Neutrophil (primary cell): ENCODE data around the gene GORAB.

Experiments
- H3K27ac ChIP-seq: fragments of 200-600 bp; sonication (generic); 2 replicates; pipeline ENCODE4 v1.5.1; 2016; ENCODE audit warnings: mild to moderate bottlenecking, moderate library complexity
- H3K27me3 ChIP-seq: fragments of 200-600 bp; sonication (generic); 2 replicates; pipeline ENCODE4 v1.6.0; 2016; ENCODE audit warnings: mild to moderate bottlenecking
- H3K36me3 ChIP-seq: fragments of 200-600 bp; sonication (generic); 2 replicates; pipeline ENCODE4 v1.5.1; 2017
- H3K4me1 ChIP-seq, 2 experiments: fragments of 200-600 bp in 1 of 2; sonication (generic) in 1 of 2; 1 replicate in 1 of 2; 2 replicates in 1 of 2; pipeline versions ENCODE4 v1.5.1 to v1.6.1; 2013 to 2016; ENCODE audit warnings: low read depth in 1 of 2, low read length in 1 of 2, mild to moderate bottlenecking in 1 of 2, moderate library complexity in 1 of 2; ENCODE audit not compliant: control insufficient read depth in 1 of 2, insufficient read depth in 1 of 2
- H3K4me3 ChIP-seq, 2 experiments: fragments of 200-600 bp in 1 of 2; sonication (generic) in 1 of 2; 1 replicate in 1 of 2; 2 replicates in 1 of 2; pipeline ENCODE4 v1.5.1; 2013 to 2016; ENCODE audit warnings: low read depth in 1 of 2, low read length in 1 of 2, mild to moderate bottlenecking in 1 of 2, moderate library complexity in 1 of 2
- H3K9me3 ChIP-seq: fragments of 200-600 bp; sonication (generic); 2 replicates; pipeline ENCODE4 v1.5.1; 2016
- CTCF ChIP-seq: fragments of 200-600 bp; sonication (generic); IDR thresholded peaks from 2 replicates; pipeline ENCODE4 v1.5.1; 2016; ENCODE audit warnings: antibody characterized with exemption

The GORAB gene

GRCh38 chr1:170555370-170555769 is 23.4 kb downstream of the GORAB start:
- peaks cover 36% of the 10 kb centered on the region for H3K36me3 ChIP-seq
- H3K4me3 ChIP-seq: no peak overlapping the region
- TF ChIP-seq CTCF: no peak
- H3K9me3 ChIP-seq: no peaks in the 10 kb centered on the region
- no peaks in the 10 kb centered on the region for H3K27me3 ChIP-seq
- no peak overlapping the region for H3K27ac ChIP-seq
- no peaks in the 10 kb centered on the region for H3K4me1 ChIP-seq

GRCh38 chr1:170556917-170557316 is 25.0 kb downstream of the GORAB start:
- H3K4me1 ChIP-seq: no peaks in the 10 kb centered on the region
- no peak overlapping the region for H3K27ac ChIP-seq
- no peak for TF ChIP-seq CTCF
- H3K27me3 ChIP-seq: no peaks in the 10 kb centered on the region
- H3K9me3 ChIP-seq: no peaks in the 10 kb centered on the region
- H3K36me3 ChIP-seq: peaks cover 25% of the 10 kb centered on the region
- H3K4me3 ChIP-seq: no peak overlapping the region

GRCh38 chr1:170558731-170559130 is 26.8 kb downstream of the GORAB start:
- Histone ChIP-seq H3K4me1 (no peaks in the 10 kb centered on the region), H3K36me3 (peaks cover 8% of the 10 kb centered on the region), H3K9me3 (no peaks in the 10 kb centered on the region), H3K27ac (no peak overlapping the region), H3K27me3 (no peaks in the 10 kb centered on the region), H3K4me3 (no peak overlapping the region)
- no peak for TF ChIP-seq CTCF

GRCh38 chr1:170559166-170559565 is 27.2 kb downstream of the GORAB start:
- Histone ChIP-seq H3K4me1 (no peaks in the 10 kb centered on the region), H3K27ac (no peak overlapping the region), H3K9me3 (no peaks in the 10 kb centered on the region), H3K4me3 (no peak overlapping the region), H3K36me3 (peaks cover 4% of the 10 kb centered on the region), H3K27me3 (no peaks in the 10 kb centered on the region)
- TF ChIP-seq CTCF: no peak

GRCh38 chr1:170560681-170561285 is 28.8 kb downstream of the GORAB start:
- no peaks in the 10 kb centered on the region for H3K4me1 ChIP-seq
- H3K36me3 ChIP-seq: no peaks in the 10 kb centered on the region
- no peaks in the 10 kb centered on the region for H3K9me3 ChIP-seq
- no peak overlapping the region for H3K4me3 ChIP-seq
- H3K27ac ChIP-seq: no peak overlapping the region
- no peak for TF ChIP-seq CTCF
- H3K27me3 ChIP-seq: no peaks in the 10 kb centered on the region
